ENCODE measurements around the gene PI16. TPM values are rescaled to one million over a fixed set of nuclear protein-coding genes. Genes with fewer than 3 reads are reported as not detected.

Gene PI16
- total and polyA plus RNA-seq, 2 of the 13 experiments (the other 11 are each of a cell fraction or from before 2014, with no cell fraction given): not detected

- ChIA-PET CTCF (ENCODE audit: low intra/inter-chr PET ratio, low total read pairs) (no interaction called here), POLR2A (no interaction called here)
- intact Hi-C loops (cut with micrococcal nuclease; ENCODE audit: unreplicated experiment): no loop called here
- H3K36me3 ChIP-seq (replicated peaks in 1 of 2; ENCODE audit: control insufficient read depth in 1 of 2, insufficient read depth in 2 of 2, low read length in 2 of 2): no peaks in the 10 kb centered on the region
- H3K79me2 ChIP-seq (ENCODE audit: insufficient read depth, low read length): no peaks in the 10 kb centered on the region
- peaks cover 2 to 29% of the 10 kb centered on the region in 2 experiments for H3K27me3 ChIP-seq (ENCODE audit: control insufficient read depth in 1 of 2, insufficient read depth in 2 of 2, low read length in 2 of 2)
- no peak overlapping the region for H3K27ac ChIP-seq (ENCODE audit: extremely low read length, insufficient read depth, low read length)
- no TSS peak for BruUV-seq (replicated peaks)
- TF ChIP-seq MED13 (CRISPR knock-in tag; IDR thresholded peaks at IDR 0.05): no peak
- no peaks in the 10 kb centered on the region for H3K4me1 ChIP-seq (ENCODE audit: insufficient read depth, low read length)
- H3K9ac ChIP-seq (ENCODE audit: insufficient read depth, low read depth, low read length): no peak overlapping the region
- H3K4me3 ChIP-seq (replicated peaks in 1 of 3; ENCODE audit: insufficient read depth in 1 of 3, low read depth in 2 of 3, low read length in 3 of 3): no peak overlapping the region
- FAIRE-seq: no peak
- H3K4me2 ChIP-seq (ENCODE audit: low read depth, low read length): no peak overlapping the region
- no peak overlapping the region for H2AFZ ChIP-seq (ENCODE audit: low read length)
- no peaks in the 10 kb centered on the region for H3K9me3 ChIP-seq (ENCODE audit: low read length)
- H4K20me1 ChIP-seq (ENCODE audit: insufficient read depth, low read length): no peaks in the 10 kb centered on the region
- no peak for DNase-seq (ENCODE audit: low spot score)
- no peak for ATAC-seq
- 31% methylated on average over 4 of the region's 4 CpGs for WGBS (ENCODE audit: low lambda C conversion rate)
- in situ Hi-C loops (cut with HindIII; ENCODE audit: extremely low pct_ligation_motif_present, low pct_unique_long_range_greater_than_20kb): no loop called here
Measured at GRCh38 chr6:36945301-36945700, 9.2 kb upstream of the PI16 start.

DNA sequence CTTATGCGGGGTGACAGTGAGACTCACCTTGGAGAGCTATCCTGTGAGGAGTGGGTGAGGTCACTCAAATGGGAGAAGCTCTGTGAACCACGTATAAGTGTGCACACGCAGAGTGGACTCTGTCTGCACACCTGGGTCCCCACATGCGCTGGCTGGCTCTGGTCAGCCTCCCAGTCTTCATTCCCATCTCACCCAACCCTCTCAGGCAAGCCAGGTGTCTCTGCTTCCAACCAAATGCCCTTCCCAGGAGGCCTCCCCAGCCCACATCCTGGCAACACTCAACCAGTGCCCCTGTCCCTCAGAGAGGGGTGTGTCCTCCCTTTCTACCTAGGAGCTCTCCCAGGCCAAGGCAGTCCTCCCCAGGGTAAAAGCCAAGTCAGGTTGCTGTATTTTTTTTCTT lies 8.0 kb upstream of the PI16 start:
- no peak overlapping the region for H3K4me3 ChIP-seq (replicated peaks in 1 of 3; ENCODE audit: insufficient read depth in 1 of 3, low read depth in 2 of 3, low read length in 3 of 3)
- BruUV-seq (replicated peaks): no TSS peak
- intact Hi-C loops (cut with micrococcal nuclease; ENCODE audit: unreplicated experiment): no loop called here
- no peak overlapping the region for H3K27ac ChIP-seq (ENCODE audit: extremely low read length, insufficient read depth, low read length)
- DNase-seq (ENCODE audit: low spot score): no peak
- no peak overlapping the region for H3K4me2 ChIP-seq (ENCODE audit: low read depth, low read length)
- no peaks in the 10 kb centered on the region for H4K20me1 ChIP-seq (ENCODE audit: insufficient read depth, low read length)
- H3K27me3 ChIP-seq (ENCODE audit: control insufficient read depth in 1 of 2, insufficient read depth in 2 of 2, low read length in 2 of 2): peaks cover 2 to 24% of the 10 kb centered on the region in 2 experiments
- H3K9me3 ChIP-seq (ENCODE audit: low read length): no peaks in the 10 kb centered on the region
- 23% methylated on average over 4 of the region's 4 CpGs for WGBS (ENCODE audit: low lambda C conversion rate)
- no peak; the same call in 2 of the 3 replicates for ATAC-seq
- in situ Hi-C loops (cut with HindIII; ENCODE audit: extremely low pct_ligation_motif_present, low pct_unique_long_range_greater_than_20kb): no loop called here
- CTCF ChIA-PET (ENCODE audit: low intra/inter-chr PET ratio, low total read pairs): no interaction called here
- POLR2A ChIA-PET: no interaction called here
- H3K4me1 ChIP-seq (ENCODE audit: insufficient read depth, low read length): no peaks in the 10 kb centered on the region
- H2AFZ ChIP-seq (ENCODE audit: low read length): no peak overlapping the region
- H3K9ac ChIP-seq (ENCODE audit: insufficient read depth, low read depth, low read length): no peak overlapping the region
- TF ChIP-seq IRF2 (CRISPR knock-in tag; IDR thresholded peaks at IDR 0.05) (no peak), RELA (CRISPR knock-in tag; IDR thresholded peaks at IDR 0.05) (no peak), RFX5 (IDR thresholded peaks at IDR 0.05; ENCODE audit: low read depth, low read length) (no peak), KAT7 (CRISPR knock-in tag; IDR thresholded peaks at IDR 0.05; ENCODE audit: borderline replicate concordance) (no peak), ZFAT (CRISPR knock-in tag; conservative IDR thresholded peaks at IDR 0.05) (no peak), SCMH1 (CRISPR knock-in tag; IDR thresholded peaks at IDR 0.05; ENCODE audit: borderline replicate concordance) (no peak), GZF1 (CRISPR knock-in tag; IDR thresholded peaks at IDR 0.05) (no peak), ZNF282 (IDR thresholded peaks at IDR 0.05; ENCODE audit: partially characterized antibody) (no peak), SIX4 (CRISPR knock-in tag; IDR thresholded peaks at IDR 0.05) (no peak), LBX2 (CRISPR knock-in tag; IDR thresholded peaks at IDR 0.05; ENCODE audit: borderline replicate concordance) (no peak)
- TF ChIP-seq, protein P1, sequence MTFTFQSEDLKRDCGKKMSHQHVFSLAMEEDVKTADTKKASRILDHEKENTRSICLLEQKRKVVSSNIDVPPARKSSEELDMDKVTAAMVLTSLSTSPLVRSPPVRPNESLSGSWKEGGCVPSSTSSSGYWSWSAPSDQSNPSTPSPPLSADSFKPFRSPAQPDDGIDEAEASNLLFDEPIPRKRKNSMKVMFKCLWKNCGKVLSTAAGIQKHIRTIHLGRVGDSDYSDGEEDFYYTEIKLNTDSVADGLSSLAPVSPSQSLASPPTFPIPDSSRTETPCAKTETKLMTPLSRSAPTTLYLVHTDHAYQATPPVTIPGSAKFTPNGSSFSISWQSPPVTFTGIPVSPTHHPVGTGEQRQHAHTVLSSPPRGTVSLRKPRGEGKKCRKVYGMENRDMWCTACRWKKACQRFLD (CRISPR knock-in tag; IDR thresholded peaks at IDR 0.05; ENCODE audit: borderline replicate concordance): no peak
- TF ChIP-seq, protein P2, sequence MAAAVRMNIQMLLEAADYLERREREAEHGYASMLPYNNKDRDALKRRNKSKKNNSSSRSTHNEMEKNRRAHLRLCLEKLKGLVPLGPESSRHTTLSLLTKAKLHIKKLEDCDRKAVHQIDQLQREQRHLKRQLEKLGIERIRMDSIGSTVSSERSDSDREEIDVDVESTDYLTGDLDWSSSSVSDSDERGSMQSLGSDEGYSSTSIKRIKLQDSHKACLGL (CRISPR knock-in tag; IDR thresholded peaks at IDR 0.05): no peak
- no peaks in the 10 kb centered on the region for H3K36me3 ChIP-seq (replicated peaks in 1 of 2; ENCODE audit: control insufficient read depth in 1 of 2, insufficient read depth in 2 of 2, low read length in 2 of 2)
- FAIRE-seq: no peak
- H3K79me2 ChIP-seq (ENCODE audit: insufficient read depth, low read length): no peaks in the 10 kb centered on the region

Measured in HepG2 (cell line).